Upper lobe of left lung (tissue), 4 donors: ENCODE results near the gene ORM2.

Experiments
- POLR2A ChIP-seq, 4 donors: fragments of 450-650 bp; IDR thresholded peaks; one replicate each; pipeline ENCODE4 v1.5.1; 2016 to 2017; ENCODE audit warnings: antibody characterized with exemption in 4 of 4, mild to moderate bottlenecking in 2 of 4
- POLR2AphosphoS5 ChIP-seq, 2 donors: sonication (generic); formaldehyde crosslinking; IDR thresholded peaks; one replicate each; pipeline ENCODE4 v1.5.1; 2017; ENCODE audit warnings: antibody characterized with exemption in 2 of 2
- TF ChIP-seq, protein P1 (sequence below), 6 experiments: fragments of 450-650 bp in 4 of 6; fragments of 200-600 bp in 2 of 6; sonication (generic) in 2 of 6; IDR thresholded peaks; one replicate each; pipeline ENCODE4 v1.5.1; 2016 to 2019; ENCODE audit warnings: antibody characterized with exemption in 6 of 6

- TF ChIP-seq, protein P1, sequence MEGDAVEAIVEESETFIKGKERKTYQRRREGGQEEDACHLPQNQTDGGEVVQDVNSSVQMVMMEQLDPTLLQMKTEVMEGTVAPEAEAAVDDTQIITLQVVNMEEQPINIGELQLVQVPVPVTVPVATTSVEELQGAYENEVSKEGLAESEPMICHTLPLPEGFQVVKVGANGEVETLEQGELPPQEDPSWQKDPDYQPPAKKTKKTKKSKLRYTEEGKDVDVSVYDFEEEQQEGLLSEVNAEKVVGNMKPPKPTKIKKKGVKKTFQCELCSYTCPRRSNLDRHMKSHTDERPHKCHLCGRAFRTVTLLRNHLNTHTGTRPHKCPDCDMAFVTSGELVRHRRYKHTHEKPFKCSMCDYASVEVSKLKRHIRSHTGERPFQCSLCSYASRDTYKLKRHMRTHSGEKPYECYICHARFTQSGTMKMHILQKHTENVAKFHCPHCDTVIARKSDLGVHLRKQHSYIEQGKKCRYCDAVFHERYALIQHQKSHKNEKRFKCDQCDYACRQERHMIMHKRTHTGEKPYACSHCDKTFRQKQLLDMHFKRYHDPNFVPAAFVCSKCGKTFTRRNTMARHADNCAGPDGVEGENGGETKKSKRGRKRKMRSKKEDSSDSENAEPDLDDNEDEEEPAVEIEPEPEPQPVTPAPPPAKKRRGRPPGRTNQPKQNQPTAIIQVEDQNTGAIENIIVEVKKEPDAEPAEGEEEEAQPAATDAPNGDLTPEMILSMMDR (IDR thresholded peaks at IDR 0.05): no peak
- no peak for TF ChIP-seq POLR2A (IDR thresholded peaks at IDR 0.05)
- TF ChIP-seq POLR2AphosphoS5 (IDR thresholded peaks at IDR 0.05): peak in 1 of 2 donors; percentile 35
Observed at GRCh38 chr9:114351932-114352331, 22.3 kb downstream of the ORM2 start.
